SK-MEL-5 (cell line): ENCODE results near the gene OR8G1. TPM values are rescaled to one million over a fixed set of nuclear protein-coding genes. Genes with fewer than 3 reads are reported as not detected.
A peak's percentile ranks its signal among the peaks of the same experiment; 100 is the strongest.
"Not testable (repeated sequence)": the region's sequence is repeated elsewhere in the genome, so short reads cannot be mapped to it uniquely, and the experiment has no call there.

Source experiments
- DNase-seq: peaks from one replicate; pipeline ENCODE4 v3.0.0-alpha.2; 2016; ENCODE audit warnings: low read depth, low spot score
- in situ Hi-C: cut with HindIII; loops from 2 replicates; pipeline ENCODE4 v1.10.0; 2016; ENCODE audit warnings: low sequenced_read_pairs, high pct_unique_total_duplicates, low pct_unique_long_range_greater_than_20kb
- total RNA-seq: library from RNA; depleted of rRNA; stranded (reverse); fragments of >200 nt; shearing (Covaris generic); gene quantifications from 2 replicates; pipeline ENCODE4 v1.2.3, GENCODE V29; 2014

Gene OR8G1
- total RNA-seq, 1 experiment from 2014 or later: not detected

- DNase-seq: no peak
- in situ Hi-C loops: no loop called here
Measured at GRCh38 chr11:124222407-124222806, 18.5 kb upstream of the OR8G1 start.

GRCh38 chr11:124224618-124225423, 16.1 kb upstream of the OR8G1 start:
- DNase-seq, in situ Hi-C loops: not testable (repeated sequence)

GRCh38 chr11:124225471-124225870, 15.4 kb upstream of the OR8G1 start:
- in situ Hi-C loops: no loop called here
- no peak for DNase-seq

DNA sequence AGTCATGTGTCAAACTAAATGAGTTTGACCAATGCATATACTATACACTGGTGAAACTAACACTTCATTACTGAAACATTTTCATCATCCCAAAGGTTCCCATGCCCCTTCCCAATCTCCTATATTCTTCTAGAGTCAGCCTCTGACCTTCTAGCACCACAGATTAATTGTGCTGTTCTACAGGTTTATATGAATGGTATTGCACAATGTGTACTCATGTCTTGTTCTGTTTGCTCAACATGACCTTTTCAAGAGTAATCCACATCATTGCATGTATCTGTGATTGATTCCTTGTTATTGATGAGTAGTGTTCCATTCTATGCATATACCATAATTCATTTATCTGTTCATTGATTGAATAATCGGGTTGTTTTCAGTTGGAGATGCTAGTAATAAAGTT, 7.5 kb upstream of the OR8G1 start:
- in situ Hi-C loops: no loop called here
- no peak for DNase-seq

- DNase-seq: no peak
- in situ Hi-C loops: no loop called here
Measured at GRCh38 chr11:124238512-124238911, 2.4 kb upstream of the OR8G1 start.

- in situ Hi-C loops, DNase-seq: not testable (repeated sequence)
Measured at GRCh38 chr11:124249869-124250268, 9.0 kb downstream of the OR8G1 start.

- no peak for DNase-seq
- in situ Hi-C loops: no loop called here
Measured at GRCh38 chr11:124256076-124256475, 15.2 kb downstream of the OR8G1 start, which contains the start of gene OR8G5. TSS of gene OR8G5 (plus strand) at chr11:124256376. CDS start at chr11:124264932, 8,556 bp downstream.

- in situ Hi-C loops, DNase-seq: not testable (repeated sequence)
Measured at GRCh38 chr11:124265041-124265440, 24.1 kb downstream of the OR8G1 start.

- in situ Hi-C loops, DNase-seq: not testable (repeated sequence)
Measured at GRCh38 chr11:124270886-124271285, 30.0 kb downstream of the OR8G1 start.

GRCh38 chr11:124274000-124274399, 33.1 kb downstream of the OR8G1 start:
- in situ Hi-C loops: no loop called here

DNA sequence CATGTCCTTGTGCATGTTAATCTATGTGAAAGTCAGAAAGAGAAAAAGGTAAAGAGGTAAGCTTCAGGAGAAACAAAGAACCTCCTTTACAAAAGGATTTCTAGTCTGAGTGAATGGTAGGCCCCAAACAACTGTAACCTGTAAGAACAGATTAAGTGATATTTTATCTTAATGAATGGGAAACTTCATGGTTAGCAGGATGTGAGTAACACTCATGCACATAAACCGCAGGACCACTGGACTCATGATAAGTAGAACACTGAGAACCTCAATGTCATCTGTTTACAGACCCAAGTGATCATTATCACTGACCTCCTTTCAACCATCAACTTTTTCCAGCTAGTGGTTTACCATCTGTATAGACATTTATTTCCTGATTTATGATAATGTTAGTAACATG, 35.2 kb downstream of the OR8G1 start:
- peak; percentile 58 for DNase-seq
- in situ Hi-C loops: no loop called here

More at GRCh38 chr11:124274000-124274399, 33.1 kb downstream of the OR8G1 start:
- no peak for DNase-seq

DNA sequence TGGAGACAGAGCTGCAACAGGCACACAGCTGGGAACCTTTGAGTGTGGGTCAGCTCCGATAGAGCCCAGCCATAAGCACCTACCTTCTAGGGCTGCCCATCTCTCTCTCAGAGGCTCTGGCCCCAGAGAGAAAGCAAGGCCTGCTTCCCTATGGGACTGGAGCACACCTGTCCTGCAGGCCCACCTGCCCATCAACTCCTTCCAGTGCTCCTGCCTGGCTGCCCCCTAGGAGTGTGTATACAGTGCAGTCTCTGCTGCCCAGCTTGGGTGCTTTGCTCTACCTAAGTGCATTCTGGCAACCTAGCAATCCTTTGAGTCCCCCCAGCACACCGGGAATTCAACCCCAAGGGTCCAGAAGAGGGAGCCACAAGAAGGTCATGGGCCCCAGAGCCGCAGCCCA, 36.3 kb downstream of the OR8G1 start:
- in situ Hi-C loops: no loop called here
- no peak for DNase-seq

DNA sequence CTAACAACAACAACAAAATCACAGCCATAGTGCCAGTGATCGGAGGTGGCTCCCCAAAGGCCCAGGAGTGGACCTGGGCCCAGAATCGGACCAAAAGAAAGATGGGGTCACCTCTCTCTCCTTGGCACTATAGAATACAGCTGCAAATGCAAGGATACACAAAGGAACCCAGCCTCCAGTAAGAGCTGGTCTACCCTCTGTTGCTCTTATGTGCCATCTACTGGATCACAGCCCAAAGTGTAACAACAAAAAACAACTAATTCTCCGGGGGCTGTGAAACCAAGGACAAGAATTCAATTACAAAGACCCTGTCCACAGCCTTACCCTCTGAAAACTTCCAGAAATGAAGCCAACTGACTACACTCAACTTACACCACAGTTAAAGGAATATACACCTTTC, 36.9 kb downstream of the OR8G1 start:
- in situ Hi-C loops: no loop called here
- peak; percentile 29 for DNase-seq

GRCh38 chr11:124278261-124278660, 37.4 kb downstream of the OR8G1 start:
- DNase-seq: no peak
- in situ Hi-C loops: no loop called here

- peak; percentile 35 for DNase-seq
- in situ Hi-C loops: no loop called here
Measured at GRCh38 chr11:124285610-124286344, 44.9 kb downstream of the OR8G1 start.

DNA sequence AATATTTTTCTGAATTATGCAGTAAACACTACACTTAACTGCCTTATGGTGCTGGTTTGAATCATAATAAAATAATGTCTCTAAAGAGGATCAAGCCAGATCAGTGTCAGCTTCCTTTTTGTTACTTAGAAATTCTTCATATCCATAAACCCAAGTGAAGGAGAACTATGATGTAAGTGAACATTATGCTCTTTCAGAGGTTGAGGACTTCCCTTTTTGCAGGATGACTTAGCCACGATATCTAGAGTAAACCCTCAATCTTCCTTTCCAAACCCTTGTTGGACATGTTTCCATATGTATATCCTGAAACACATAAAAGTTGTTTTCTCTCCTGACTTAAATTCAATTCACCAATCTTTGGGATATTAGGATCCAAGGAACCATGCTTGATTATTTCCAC, 53.8 kb downstream of the OR8G1 start:
- in situ Hi-C loops: no loop called here

GRCh38 chr11:124296016-124296415, 55.1 kb downstream of the OR8G1 start:
- in situ Hi-C loops: no loop called here
- DNase-seq: no peak

More for the DNA sequence above, 53.8 kb downstream of the OR8G1 start:
- no peak for DNase-seq

GRCh38 chr11:124297921-124298320, 57.0 kb downstream of the OR8G1 start:
- in situ Hi-C loops: no loop called here

DNA sequence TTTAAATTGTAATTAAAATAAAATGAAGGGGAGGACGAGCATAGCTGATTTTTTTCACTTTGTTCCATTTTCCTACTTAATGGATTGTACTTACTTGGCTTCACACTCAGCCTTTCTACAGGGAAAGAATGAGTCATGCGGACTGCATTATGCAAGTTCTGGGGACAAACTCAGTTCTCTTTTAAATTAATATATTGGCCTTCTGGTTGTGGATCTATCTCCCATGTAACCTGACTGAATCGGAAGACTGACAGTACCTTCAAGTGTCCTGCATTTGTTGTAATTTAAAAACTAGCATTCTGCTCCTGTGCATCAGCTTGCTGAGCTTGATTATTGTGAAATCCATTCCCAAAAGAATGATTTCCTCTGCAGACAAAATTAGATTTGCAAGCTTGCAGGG, 60.7 kb downstream of the OR8G1 start:
- in situ Hi-C loops: no loop called here
- no peak for DNase-seq

More at GRCh38 chr11:124297921-124298320, 57.0 kb downstream of the OR8G1 start:
- no peak for DNase-seq
